ENCODE data around the gene CFAP46. TPM values are rescaled to one million over a fixed set of nuclear protein-coding genes. Genes with fewer than 3 reads are reported as not detected.
A peak's percentile ranks its signal among the peaks of the same experiment; 100 is the strongest.

CFAP46 gene
- total and polyA plus RNA-seq, 3 experiments from 2014 or later: 0.09 TPM; not detected in 2

GRCh38 chr10:132839061-132839460, 103.3 kb downstream of the CFAP46 start:
- CTCF ChIA-PET: interaction anchor here (1.2 kb wide), 1 partner anchor 14 kb away, joined by 3 read pairs; no protein-coding TSS in a partner anchor
- H3K27ac Mint-ChIP-seq: no peak overlapping the region
- DNase-seq: no peak

GRCh38 chr10:132838346-132838970, 103.9 kb downstream of the CFAP46 start:
- Histone ChIP-seq H3K9me3 (ENCODE audit: low read length) (peaks cover 4% of the 10 kb centered on the region), H3K4me3 (ENCODE audit: low read length) (no peak overlapping the region), H3K27me3 (ENCODE audit: insufficient read depth, low read length, poor library complexity, severe bottlenecking) (no peaks in the 10 kb centered on the region), H3K36me3 (ENCODE audit: insufficient read depth, low read length) (no peaks in the 10 kb centered on the region), H3K27ac (ENCODE audit: low read depth, low read length) (no peak overlapping the region), H3K4me1 (ENCODE audit: insufficient read depth, low read length) (no peaks in the 10 kb centered on the region)
- DNase-seq: no peak
- no peak overlapping the region for H3K4me3 Mint-ChIP-seq
- POLR2A ChIA-PET: no interaction called here
- peaks cover 7 to 15% (median 10%) of the 10 kb centered on the region in 5 donors for H3K9me3 Mint-ChIP-seq
- H3K27me3 Mint-ChIP-seq: peaks cover 2 to 8% of the 10 kb centered on the region in 2 donors
- H3K4me1 Mint-ChIP-seq: peaks cover 0 to 1% (median 0%) of the 10 kb centered on the region in 3 donors
- peaks cover 0 to 8% (median 0%) of the 10 kb centered on the region in 3 donors for H3K36me3 Mint-ChIP-seq
- no peak overlapping the region for H3K27ac Mint-ChIP-seq
- CTCF ChIA-PET: interaction anchor here (1.2 kb wide), 1 partner anchor 14 kb away, joined by 3 read pairs; no protein-coding TSS in a partner anchor

More at GRCh38 chr10:132839061-132839460, 103.3 kb downstream of the CFAP46 start:
- no peaks in the 10 kb centered on the region for H3K36me3 ChIP-seq (ENCODE audit: insufficient read depth, low read length)
- H3K27ac ChIP-seq (ENCODE audit: low read depth, low read length): no peak overlapping the region
- H3K9me3 ChIP-seq (ENCODE audit: low read length): peaks cover 4% of the 10 kb centered on the region
- H3K4me1 ChIP-seq (ENCODE audit: insufficient read depth, low read length): no peaks in the 10 kb centered on the region
- H3K36me3 Mint-ChIP-seq: peaks cover 0 to 8% (median 0%) of the 10 kb centered on the region in 3 donors
- H3K4me3 Mint-ChIP-seq: no peak overlapping the region
- no peak overlapping the region for H3K4me3 ChIP-seq (ENCODE audit: low read length)
- H3K27me3 Mint-ChIP-seq: peaks cover 2 to 8% of the 10 kb centered on the region in 2 donors
- peaks cover 0 to 1% (median 0%) of the 10 kb centered on the region in 3 donors for H3K4me1 Mint-ChIP-seq
- POLR2A ChIA-PET: no interaction called here
- H3K27me3 ChIP-seq (ENCODE audit: insufficient read depth, low read length, poor library complexity, severe bottlenecking): no peaks in the 10 kb centered on the region
- H3K9me3 Mint-ChIP-seq: peaks cover 7 to 15% (median 10%) of the 10 kb centered on the region in 5 donors

GRCh38 chr10:132837905-132838304, 104.5 kb downstream of the CFAP46 start:
- peaks cover 2 to 8% of the 10 kb centered on the region in 2 donors for H3K27me3 Mint-ChIP-seq
- peaks cover 0 to 8% (median 0%) of the 10 kb centered on the region in 3 donors for H3K36me3 Mint-ChIP-seq
- CTCF ChIA-PET: interaction anchor here (1.2 kb wide), 1 partner anchor 15 kb away, joined by 3 read pairs; no protein-coding TSS in a partner anchor
- H3K27ac Mint-ChIP-seq: no peak overlapping the region
- H3K4me3 Mint-ChIP-seq: no peak overlapping the region
- no peak overlapping the region for H3K27ac ChIP-seq (ENCODE audit: low read depth, low read length)
- peaks cover 7 to 14% (median 10%) of the 10 kb centered on the region in 5 donors for H3K9me3 Mint-ChIP-seq
- H3K36me3 ChIP-seq (ENCODE audit: insufficient read depth, low read length): no peaks in the 10 kb centered on the region
- no peaks in the 10 kb centered on the region for H3K4me1 ChIP-seq (ENCODE audit: insufficient read depth, low read length)
- DNase-seq: no peak
- H3K4me1 Mint-ChIP-seq: peaks cover 0 to 1% (median 0%) of the 10 kb centered on the region in 3 donors
- no peaks in the 10 kb centered on the region for H3K27me3 ChIP-seq (ENCODE audit: insufficient read depth, low read length, poor library complexity, severe bottlenecking)
- POLR2A ChIA-PET: no interaction called here
- H3K4me3 ChIP-seq (ENCODE audit: low read length): no peak overlapping the region
- H3K9me3 ChIP-seq (ENCODE audit: low read length): peaks cover 4% of the 10 kb centered on the region

DNA sequence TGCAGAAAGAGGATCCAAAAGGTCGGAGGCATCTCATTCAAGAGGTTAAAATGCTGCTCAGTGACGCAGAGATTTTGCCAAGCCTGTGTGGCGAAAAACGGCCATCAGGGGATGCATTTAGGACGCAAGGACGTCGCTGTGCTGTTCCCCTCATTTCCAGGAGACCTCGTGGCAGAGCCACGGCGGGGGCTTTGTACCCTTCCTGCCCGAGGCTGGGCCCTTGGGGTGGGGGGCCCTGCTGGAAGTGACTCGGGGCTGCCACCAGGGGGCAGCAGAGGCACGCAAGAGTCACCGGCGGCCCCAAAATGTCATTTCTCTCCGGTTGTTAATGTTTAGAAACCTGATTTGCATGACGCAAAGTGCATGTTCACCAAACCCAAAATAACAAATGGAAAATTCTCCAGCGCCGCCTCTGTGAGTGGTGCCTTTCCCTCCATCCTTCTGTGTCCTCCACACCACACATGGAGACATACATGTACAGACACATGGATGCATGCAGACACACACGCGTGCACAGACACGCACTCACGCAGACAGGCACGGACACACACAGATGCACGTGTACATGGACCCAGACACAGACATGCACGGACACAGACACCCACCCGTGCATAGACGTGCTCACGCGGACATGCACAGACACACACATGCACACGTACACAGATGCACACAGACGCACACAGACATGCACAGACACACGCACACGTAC, 105.4 kb downstream of the CFAP46 start:
- H3K9me3 ChIP-seq (ENCODE audit: low read length): peaks cover 2% of the 10 kb centered on the region
- H3K4me1 ChIP-seq (ENCODE audit: insufficient read depth, low read length): no peaks in the 10 kb centered on the region
- DNase-seq: peak in 3 of 5 donors; percentile 12 to 33 (median 18)
- ChIA-PET POLR2A (no interaction called here), CTCF (no interaction called here)
- Mint-ChIP-seq H3K9me3 (peaks cover 0 to 5% (median 2%) of the 10 kb centered on the region in 5 donors), H3K36me3 (peaks cover 0 to 2% (median 0%) of the 10 kb centered on the region in 3 donors), H3K4me1 (peaks cover 0 to 1% (median 0%) of the 10 kb centered on the region in 3 donors), H3K27me3 (peaks cover 0 to under 1% of the 10 kb centered on the region in 2 donors), H3K27ac (peak overlapping the region in 1 of 8 donors; percentile 52), H3K4me3 (no peak overlapping the region)
- no peak overlapping the region for H3K27ac ChIP-seq (ENCODE audit: low read depth, low read length)
- no peaks in the 10 kb centered on the region for H3K36me3 ChIP-seq (ENCODE audit: insufficient read depth, low read length)
- H3K4me3 ChIP-seq (ENCODE audit: low read length): no peak overlapping the region
- H3K27me3 ChIP-seq (ENCODE audit: insufficient read depth, low read length, poor library complexity, severe bottlenecking): no peaks in the 10 kb centered on the region

- Mint-ChIP-seq H3K4me1 (peaks cover 0 to 1% (median 0%) of the 10 kb centered on the region in 3 donors), H3K36me3 (no peaks in the 10 kb centered on the region), H3K4me3 (no peak overlapping the region), H3K9me3 (peaks cover 0 to 2% (median 0%) of the 10 kb centered on the region in 5 donors), H3K27me3 (no peaks in the 10 kb centered on the region), H3K27ac (no peak overlapping the region)
- no peaks in the 10 kb centered on the region for H3K9me3 ChIP-seq (ENCODE audit: low read length)
- ChIA-PET CTCF (no interaction called here), POLR2A (no interaction called here)
- no peak overlapping the region for H3K4me3 ChIP-seq (ENCODE audit: low read length)
- no peaks in the 10 kb centered on the region for H3K36me3 ChIP-seq (ENCODE audit: insufficient read depth, low read length)
- no peak for DNase-seq
- H3K27ac ChIP-seq (ENCODE audit: low read depth, low read length): no peak overlapping the region
- no peaks in the 10 kb centered on the region for H3K4me1 ChIP-seq (ENCODE audit: insufficient read depth, low read length)
- no peaks in the 10 kb centered on the region for H3K27me3 ChIP-seq (ENCODE audit: insufficient read depth, low read length, poor library complexity, severe bottlenecking)
Measured at GRCh38 chr10:132836248-132836831, 106.0 kb downstream of the CFAP46 start.

GRCh38 chr10:132835848-132836233, 106.5 kb downstream of the CFAP46 start:
- Mint-ChIP-seq H3K27me3 (no peaks in the 10 kb centered on the region), H3K27ac (no peak overlapping the region), H3K9me3 (peaks cover 0 to 2% (median 0%) of the 10 kb centered on the region in 5 donors), H3K4me1 (peaks cover 0 to 1% (median 0%) of the 10 kb centered on the region in 3 donors), H3K36me3 (no peaks in the 10 kb centered on the region), H3K4me3 (no peak overlapping the region)
- H3K36me3 ChIP-seq (ENCODE audit: insufficient read depth, low read length): no peaks in the 10 kb centered on the region
- H3K27me3 ChIP-seq (ENCODE audit: insufficient read depth, low read length, poor library complexity, severe bottlenecking): no peaks in the 10 kb centered on the region
- H3K4me3 ChIP-seq (ENCODE audit: low read length): no peak overlapping the region
- no peak for DNase-seq
- no peaks in the 10 kb centered on the region for H3K9me3 ChIP-seq (ENCODE audit: low read length)
- H3K4me1 ChIP-seq (ENCODE audit: insufficient read depth, low read length): no peaks in the 10 kb centered on the region
- CTCF ChIA-PET: no interaction called here
- H3K27ac ChIP-seq (ENCODE audit: low read depth, low read length): no peak overlapping the region
- POLR2A ChIA-PET: no interaction called here

- Histone ChIP-seq H3K4me3 (ENCODE audit: low read length) (no peak overlapping the region), H3K27me3 (ENCODE audit: insufficient read depth, low read length, poor library complexity, severe bottlenecking) (no peaks in the 10 kb centered on the region), H3K36me3 (ENCODE audit: insufficient read depth, low read length) (no peaks in the 10 kb centered on the region), H3K27ac (ENCODE audit: low read depth, low read length) (no peak overlapping the region), H3K4me1 (ENCODE audit: insufficient read depth, low read length) (no peaks in the 10 kb centered on the region), H3K9me3 (ENCODE audit: low read length) (no peaks in the 10 kb centered on the region)
- Mint-ChIP-seq H3K27me3 (no peaks in the 10 kb centered on the region), H3K36me3 (no peaks in the 10 kb centered on the region), H3K4me1 (peaks cover 0 to 1% (median 0%) of the 10 kb centered on the region in 3 donors), H3K4me3 (no peak overlapping the region), H3K27ac (no peak overlapping the region), H3K9me3 (peaks cover 0 to 2% (median 0%) of the 10 kb centered on the region in 5 donors)
- CTCF ChIA-PET: no interaction called here
- POLR2A ChIA-PET: no interaction called here
- no peak for DNase-seq
Measured at GRCh38 chr10:132834891-132835847, 107.2 kb downstream of the CFAP46 start.

Measured in CD8-positive, alpha-beta memory T cell (primary cell).